Measurements from ENCODE around the gene SREBF1.
A peak's percentile ranks its signal among the peaks of the same experiment; 100 is the strongest.

SREBF1 gene

GRCh38 chr17:17822616-17823015, 14.2 kb downstream of the SREBF1 start:
- no peak for DNase-seq

DNA sequence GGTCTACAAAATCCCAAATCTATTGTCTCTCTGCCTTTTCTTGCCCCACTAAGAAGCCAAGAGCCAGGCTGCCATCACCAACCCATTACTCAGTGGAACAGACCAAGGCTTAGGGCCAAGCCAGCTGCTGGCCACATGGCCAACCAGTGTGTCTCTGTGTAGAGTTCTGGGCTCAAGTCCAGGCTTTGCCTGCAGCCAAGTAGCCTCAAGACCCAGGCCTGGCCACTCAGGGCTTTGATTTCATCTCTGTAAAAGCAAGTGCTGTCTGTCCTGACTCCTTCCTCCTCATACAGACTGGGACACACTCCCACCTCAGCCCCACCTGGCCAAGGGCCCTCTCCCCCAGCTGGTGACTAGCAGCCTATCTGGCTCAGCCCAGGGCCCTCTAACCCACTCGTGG, 14.6 kb downstream of the SREBF1 start:
- DNase-seq = no peak

DNA sequence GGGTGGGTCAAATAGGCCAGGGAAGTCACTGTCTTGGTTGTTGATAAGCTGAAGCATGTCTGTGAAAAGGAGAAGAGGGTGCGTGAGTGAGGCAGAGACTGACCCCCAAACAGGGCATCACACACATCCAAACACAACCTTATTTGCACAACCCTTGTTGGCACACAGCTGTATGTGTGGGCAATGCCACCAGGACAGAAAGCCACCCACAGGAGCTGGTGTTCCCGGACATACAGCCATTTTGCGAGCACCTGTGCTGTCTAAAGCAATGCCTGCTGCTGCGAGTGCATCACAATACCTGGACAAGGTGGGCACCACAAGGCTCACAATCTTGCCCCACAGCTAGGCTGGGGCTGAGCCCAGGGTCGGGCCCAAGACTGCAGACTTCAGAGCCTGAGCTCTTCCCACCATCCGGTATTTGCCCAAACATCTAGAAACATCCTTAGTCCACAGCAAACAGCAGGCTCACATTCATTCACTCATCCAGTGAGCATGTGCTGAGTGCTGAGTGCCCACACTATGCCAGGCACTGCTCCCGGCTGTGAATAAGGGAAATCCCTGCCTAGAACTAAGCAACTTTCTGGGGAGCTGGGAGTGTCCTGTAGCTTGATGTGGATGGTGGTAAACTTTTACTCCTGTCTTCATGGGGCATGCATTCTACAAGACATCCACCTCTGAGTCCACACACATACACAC, 16.2 kb downstream of the SREBF1 start:
- DNase-seq = no peak

GRCh38 chr17:17820046-17820445, 16.7 kb downstream of the SREBF1 start:
- DNase-seq = no peak

- no peak for DNase-seq
These were observed 17.2 kb downstream of the SREBF1 start for GRCh38 chr17:17819561-17819995.

DNA sequence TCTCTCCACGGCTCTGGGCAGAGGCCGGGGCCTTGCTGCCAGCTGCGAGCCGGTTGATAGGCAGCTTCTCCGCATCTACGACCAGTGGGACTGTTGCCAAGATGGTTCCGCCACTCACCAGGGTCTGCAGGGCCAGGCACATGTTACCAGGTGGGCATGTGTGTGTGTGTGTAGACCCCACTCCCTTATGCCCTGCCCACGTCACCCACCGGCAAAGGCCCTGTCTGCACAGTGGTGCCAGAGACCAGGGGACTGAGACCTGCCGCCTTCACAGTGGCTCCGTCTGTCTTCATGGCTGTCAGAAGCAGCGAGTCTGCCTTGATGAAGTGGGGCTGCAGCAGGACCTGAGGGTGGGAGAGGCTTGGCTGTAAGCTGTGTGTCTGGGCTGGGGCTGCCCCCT, 17.7 kb downstream of the SREBF1 start:
- no peak for DNase-seq

DNA sequence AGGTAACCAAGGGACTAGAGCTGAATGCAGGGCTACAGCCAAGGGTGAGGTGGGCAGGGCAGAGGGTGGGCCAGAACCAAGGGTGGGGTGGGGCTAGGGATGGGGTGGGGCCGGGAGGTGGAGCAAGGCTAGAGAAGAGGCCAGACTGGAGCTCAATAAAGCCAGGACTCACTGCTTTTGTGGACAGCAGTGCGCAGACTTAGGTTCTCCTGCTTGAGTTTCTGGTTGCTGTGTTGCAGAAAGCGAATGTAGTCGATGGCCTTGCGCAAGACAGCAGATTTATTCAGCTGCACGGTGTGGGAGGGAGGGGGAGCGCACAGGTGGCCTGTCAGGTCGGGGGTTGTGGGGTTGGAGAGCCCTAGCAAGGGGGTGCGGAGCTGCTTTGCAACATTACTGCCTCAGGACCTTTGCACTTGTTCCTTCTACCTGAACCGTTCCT, 18.7 kb downstream of the SREBF1 start:
- DNase-seq = no peak

- no peak for DNase-seq
These were observed 19.2 kb downstream of the SREBF1 start for GRCh38 chr17:17817552-17817947.

DNA sequence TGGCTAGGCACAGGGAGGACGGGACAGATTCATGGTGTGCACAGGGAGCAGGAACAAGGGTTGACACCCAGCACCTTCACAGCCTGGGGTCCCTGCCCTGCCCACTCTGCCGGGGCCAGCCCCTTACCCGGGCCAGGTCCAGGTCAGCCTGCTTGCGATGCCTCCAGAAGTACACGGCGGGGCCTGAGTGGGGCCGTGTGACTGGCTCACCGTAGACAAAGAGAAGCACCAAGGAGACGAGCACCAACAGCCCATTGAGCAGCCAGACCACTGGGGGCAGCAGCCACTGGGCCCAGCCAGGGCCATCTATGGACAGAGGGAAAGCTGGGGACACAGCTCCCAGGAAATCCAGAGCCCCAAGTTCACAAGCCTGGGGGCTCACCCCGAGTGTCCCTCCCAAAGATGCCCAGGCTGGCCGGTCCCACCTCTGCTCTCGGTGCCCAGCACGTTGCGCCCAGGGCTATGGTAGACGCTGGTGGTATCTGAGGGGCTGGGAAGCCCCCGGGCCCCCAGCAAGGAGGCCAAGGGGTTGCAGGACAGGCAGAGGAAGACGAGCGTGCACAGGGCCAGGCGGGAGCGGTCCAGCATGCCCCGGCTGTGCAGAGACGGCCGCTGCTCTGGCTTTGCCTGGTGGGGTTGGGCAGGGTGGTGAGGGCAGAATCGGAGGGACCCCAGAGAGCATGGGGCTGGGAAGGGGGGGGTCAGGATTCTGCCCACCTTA, 19.8 kb downstream of the SREBF1 start:
- no peak for DNase-seq

GRCh38 chr17:17816240-17816814, 20.5 kb downstream of the SREBF1 start:
- DNase-seq = no peak

DNA sequence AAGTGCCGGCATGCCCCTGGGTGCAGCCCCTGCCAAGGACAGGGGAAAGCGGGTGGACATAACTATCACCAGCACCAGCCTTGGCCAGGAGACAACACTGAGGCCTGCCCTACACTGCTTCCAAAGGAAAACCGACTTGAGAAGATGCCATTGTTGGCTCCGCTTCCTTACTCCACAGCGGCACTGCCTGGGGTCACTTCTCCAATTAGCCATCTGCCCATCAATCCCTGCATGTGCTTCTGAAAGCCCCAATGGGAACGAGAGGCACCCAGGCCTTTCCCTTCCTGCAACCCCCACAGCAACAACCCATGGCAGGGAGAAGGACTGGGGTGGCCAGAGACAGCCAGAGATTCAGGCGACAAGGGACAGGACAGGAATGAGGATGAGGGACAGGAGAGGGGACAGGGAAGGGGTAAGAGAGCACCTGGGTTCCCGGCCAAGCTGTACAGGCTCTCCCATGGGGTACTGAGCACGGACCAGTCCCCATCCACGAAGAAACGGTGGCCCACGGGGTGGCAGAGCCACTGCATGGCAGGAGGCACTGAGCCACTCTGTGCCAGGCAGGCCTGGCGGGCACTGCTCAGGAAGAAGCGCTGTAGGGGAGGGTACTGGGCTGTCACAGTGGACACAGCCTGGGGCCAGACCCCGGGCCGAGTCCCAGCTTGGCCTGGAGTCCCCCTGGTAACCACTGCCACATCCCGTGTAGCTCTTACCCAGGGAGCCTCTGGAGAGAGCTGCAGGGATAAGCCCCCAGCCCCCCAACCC, 21.2 kb downstream of the SREBF1 start:
- no peak for DNase-seq

GRCh38 chr17:17815062-17815406, 21.8 kb downstream of the SREBF1 start:
- DNase-seq = no peak

GRCh38 chr17:17814162-17815061, 22.4 kb downstream of the SREBF1 start:
- DNase-seq = peak; percentile 59

DNA sequence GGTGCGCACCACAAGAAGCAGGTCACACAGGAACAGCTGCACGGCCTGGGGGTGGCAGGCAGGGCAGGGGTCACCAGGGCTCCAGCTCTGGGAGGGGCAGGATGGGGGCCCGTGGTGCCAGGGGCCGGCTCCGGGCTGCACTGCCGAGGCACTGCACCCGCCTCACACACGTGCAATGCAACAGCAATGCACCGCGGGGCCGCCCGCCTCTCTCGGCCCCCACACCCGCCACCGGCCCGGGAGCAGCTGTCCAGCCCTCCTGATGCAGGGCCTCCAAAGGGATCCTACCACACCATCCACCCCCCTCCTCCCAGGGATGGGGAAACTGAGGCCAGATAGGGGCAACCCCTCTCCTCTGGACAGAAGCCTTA, 23.1 kb downstream of the SREBF1 start:
- DNase-seq = no peak

DNA sequence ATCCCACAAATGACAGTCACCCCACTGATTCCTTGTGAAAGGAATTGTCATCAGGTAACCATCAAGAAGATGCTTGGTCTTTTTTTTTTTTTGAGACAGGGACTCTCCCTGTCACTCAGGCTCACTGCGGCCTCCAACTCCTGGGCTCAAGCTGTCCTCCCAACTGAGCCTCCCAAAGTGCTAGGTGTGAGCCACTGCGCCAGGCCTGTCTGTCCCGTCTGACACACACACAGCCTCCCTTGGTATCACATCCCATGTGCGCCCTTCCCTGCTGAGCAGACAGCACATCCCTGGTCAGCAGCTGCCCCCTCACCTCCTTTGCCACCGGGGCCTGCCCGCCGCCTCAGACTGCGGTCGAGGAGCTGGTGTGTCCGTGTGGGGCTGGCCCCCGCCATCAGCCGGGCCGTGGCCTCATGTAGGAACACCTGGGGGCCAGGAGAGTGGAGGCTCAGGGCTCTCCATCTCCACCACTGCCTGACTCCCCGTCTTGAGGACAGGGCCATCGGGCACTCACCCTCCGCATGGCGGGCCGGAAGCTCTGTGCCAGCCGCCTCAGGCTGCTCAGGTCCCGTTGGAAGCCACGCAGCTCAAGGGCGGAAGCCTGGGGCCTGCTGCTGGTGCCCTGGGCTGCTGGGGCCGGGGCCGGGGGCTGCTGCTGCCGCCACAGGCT, 23.6 kb downstream of the SREBF1 start:
- DNase-seq = no peak

GRCh38 chr17:17812211-17813054, 24.4 kb downstream of the SREBF1 start:
- DNase-seq = no peak

DNA sequence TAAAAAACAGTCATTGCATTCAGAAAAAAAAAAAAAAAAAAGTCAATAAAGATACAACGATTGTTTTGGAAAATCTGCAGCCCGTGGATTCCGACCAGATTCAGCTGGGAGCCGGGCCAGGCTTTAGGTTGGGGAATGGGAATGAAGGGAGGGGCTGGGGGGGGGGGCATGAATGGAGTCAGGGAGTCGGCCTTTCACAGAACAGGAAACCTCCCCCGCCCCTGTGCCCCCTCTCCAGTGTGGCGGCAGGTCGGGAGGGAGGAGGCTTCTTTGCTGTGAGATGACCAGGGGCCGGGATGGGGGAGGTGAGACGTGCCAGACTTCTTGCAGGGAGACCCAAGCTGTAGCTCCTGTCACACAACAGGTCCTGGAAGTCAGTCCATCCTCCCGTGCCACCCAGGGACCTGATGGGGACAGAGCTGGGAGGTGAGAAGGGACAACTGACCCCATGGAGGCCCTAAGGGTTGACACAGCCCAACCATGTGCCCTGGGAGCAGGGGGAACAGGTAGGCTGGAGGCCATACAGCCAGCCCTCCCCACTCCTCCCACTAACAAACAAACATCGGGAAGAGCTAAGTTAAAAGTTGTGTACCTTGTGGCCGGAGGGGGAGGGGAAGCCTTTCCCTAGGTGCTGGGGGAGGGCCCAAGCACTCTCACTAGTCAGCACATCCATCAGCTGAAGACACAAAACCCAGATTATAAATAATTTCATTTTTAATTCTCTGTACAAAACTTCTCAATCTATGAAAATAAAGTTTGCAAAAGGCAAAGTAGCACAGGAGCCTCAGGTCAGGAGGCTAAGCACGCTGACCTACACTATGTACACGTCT, 25.2 kb downstream of the SREBF1 start:
- DNase-seq = no peak

DNA sequence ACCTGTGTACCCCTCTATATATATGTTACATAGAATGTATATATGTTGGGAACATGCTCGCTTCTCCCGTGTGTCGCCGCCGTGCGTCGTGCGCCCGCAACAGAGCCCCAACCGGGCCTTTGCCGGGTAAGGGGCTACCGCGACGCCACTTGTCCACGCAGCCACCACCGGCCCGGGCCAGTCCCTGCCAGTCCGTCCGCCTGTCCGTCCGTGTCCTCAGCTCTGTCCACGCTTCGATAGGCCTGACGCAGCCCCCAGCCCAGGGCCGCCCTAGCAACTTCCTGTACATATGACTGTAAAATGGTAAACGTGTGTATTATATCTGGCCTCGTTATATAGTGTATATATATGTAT, 25.9 kb downstream of the SREBF1 start:
- no peak for DNase-seq

DNA sequence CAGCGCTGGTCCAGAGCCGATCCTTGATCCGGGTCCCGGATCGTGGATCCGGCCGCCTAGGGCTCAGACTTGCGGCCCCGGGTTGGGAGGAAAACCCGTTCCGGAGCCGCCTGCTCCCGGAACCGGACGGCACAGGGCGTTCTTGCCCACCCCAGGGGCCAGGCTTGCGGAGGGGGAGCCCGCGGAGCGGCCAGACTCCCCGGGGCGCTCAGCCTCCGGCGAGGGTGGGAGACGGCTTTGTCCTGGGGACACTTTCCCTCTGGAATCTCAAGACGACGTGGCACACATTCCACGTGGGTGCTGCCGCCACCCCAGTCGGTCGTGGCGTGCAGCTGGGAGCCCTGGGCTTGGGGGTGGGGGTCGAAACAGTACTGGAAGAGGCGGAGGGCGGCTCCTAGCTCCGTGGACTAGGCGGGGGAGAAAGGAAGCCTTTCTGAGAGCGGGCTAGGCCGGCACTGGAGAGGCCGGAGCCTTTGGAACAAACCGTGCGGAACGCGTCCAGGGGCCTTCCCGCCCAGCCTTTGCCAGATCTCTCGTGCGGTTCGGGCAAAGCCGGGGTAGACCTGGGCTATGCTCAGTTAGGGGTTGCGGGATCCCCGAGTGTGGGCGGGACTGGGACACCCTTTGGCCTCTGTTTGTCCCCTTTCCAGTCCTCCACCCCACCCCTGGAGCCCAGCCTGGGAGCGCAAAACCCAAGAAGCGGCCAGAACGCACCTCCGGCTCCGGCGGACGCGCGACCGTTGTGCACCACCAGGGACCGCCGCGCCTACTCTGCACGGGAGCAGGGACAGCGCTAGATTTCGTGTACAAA, 26.5 kb downstream of the SREBF1 start:
- DNase-seq = no peak

Measured in NCI-H524 treated with DMSO at 0.1 percent for 48 hours (cell line).